NCI-H1105 treated with DMSO at 0.1 percent for 48 hours (cell line): ENCODE results near the gene WDR46.

Experiments
- DNase-seq: peaks from one replicate; lab custom pipeline; 2025; lab: John Stamatoyannopoulos, UW

Gene WDR46

GRCh38 chr6:33288921-33289783 lies at the start of gene WDR46, which contains the start of gene PFDN6:
Gene WDR46 (minus strand): TSS chr6:33289239. CDS start chr6:33289170, 69 bp downstream.
Gene PFDN6 (plus strand): TSS chr6:33289601. CDS start chr6:33289857, 256 bp downstream.
- DNase-seq: peak; percentile 89

DNA sequence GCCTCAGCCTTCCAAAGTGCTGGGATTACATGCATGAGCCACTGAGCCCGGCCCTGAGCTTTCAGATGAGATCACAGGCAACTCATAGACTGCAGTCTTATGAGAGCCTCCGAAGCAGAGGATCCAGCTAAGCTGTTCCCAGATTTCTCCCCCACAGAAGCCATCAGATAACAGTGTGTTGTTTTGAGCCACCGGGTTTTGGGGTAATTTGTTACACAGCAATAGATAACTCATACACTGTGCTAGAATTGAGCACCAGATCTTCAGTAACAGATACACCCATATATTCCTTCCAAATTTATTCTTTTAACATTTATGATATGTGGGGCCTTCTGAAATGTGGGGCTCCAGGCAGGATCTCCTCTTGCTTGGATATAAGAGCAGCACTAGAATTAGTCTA lies 47.5 kb upstream of the WDR46 start:
- DNase-seq: no peak

DNA sequence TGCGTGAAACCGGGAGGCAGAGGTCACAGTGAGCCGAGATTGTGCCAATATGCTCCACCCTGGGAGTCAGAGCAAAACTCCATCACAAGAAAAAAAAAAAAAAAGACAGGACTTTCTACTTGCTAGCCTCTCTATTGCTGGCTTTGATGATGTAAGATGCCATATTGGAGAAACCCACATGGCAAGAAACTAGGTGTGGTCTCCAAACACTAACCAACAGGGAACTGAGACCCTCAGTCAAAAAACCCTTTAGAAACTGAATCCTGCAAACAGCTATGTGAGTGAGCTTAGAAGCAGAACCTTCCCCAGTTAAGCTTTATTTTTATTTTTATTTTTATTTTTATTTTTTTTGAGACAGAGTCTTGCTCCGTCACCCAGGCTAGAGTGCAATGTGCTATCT lies 46.9 kb upstream of the WDR46 start:
- no peak for DNase-seq

- no peak for DNase-seq
Observed at GRCh38 chr6:33333666-33334065, 44.6 kb upstream of the WDR46 start.

GRCh38 chr6:33330736-33331135 lies 41.7 kb upstream of the WDR46 start:
- DNase-seq: no peak

DNA sequence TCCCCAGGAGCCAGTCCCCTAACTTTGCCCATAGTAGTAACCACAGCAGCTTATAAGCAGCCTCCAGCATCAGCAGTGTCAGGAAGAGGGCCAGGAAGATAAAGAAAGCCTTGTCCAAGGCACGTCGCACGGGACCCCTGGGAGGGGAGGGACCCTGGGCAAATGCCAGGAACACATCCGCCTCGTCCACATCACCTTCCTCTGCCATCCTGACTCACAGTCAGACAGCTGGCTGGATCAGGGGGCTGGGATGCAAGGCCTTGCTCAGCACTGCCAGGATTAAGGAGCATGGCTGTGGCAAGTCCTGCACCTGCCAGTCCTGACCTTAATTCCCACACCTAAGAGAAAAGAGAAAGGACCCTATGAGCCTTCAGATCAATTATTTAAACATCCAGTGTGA lies 40.0 kb upstream of the WDR46 start:
- no peak for DNase-seq

DNA sequence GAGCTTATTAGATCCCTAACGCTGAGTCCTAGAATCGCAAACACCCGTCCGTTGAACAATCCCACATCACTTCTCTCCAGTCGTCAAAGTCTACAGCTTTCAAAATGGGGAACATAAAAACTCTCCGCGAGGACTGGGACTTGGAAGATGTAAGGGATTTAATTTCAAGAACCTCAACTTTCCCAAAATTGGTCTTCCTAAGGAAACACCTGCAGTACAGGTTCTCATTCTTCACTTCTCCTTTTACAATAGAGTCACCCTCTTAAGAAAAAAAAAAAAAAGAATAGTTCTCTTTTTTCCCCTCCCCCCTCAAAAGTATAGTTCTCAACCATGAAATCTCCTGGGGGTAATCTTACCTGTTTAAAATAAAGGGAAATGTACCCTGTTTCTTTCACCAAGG lies 35.1 kb upstream of the WDR46 start:
- peak; percentile 55 for DNase-seq

GRCh38 chr6:33323623-33323948 lies 34.5 kb upstream of the WDR46 start:
- no peak for DNase-seq

GRCh38 chr6:33321227-33321626 lies 32.2 kb upstream of the WDR46 start:
- DNase-seq: no peak

GRCh38 chr6:33320315-33321181 lies 31.5 kb upstream of the WDR46 start:
- DNase-seq: no peak

DNA sequence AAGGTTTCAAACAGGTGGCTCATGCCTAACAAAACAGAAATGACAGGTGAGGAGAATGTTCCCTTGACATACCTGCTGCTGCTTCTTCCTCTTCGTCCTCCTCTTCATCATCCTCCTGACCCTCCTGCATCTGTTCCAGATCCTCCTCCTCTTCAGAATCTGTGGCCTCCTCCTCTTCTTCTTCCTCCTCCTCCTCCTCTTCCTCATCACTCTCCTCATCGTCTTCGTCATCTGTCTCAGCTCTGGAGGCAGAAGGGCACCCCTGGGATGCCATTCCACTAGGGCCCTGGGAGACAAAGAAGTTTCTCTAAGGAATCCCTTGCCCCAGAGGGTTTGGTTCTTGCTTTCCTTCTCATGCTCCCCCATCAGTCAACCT lies 30.9 kb upstream of the WDR46 start:
- DNase-seq: no peak

DNA sequence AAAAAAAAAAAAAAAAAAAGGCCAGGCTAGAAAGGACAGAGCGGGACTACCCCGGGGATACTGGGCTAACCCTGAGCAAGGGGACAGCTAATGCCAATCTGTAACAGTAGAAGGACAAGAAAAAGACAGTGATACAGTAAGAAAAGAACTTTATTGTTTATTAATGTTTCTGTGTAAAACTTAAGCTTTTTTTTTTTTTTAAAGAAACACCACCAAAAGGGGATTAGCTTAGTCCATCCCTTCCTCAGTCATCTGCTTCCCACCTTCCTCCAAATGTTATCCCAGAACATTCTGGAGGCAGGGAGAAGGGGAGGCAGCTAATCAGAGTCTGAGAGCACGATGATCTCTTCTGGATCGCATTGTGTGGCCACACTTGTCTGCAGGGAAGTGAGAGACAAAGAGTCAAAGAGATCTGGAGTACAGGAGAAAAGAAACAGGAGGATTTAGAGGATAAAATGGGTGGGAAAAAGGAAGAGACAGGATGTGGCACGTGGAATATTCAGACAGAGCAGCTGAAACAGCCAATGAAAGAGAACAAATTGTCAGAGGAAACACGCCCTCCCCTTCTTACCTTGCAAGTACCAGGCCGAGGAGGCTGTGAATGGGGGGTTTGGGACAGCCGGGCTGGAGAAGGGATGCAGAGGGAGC lies 29.5 kb upstream of the WDR46 start:
- DNase-seq: no peak

- DNase-seq: peak; percentile 98
Observed at GRCh38 chr6:33317669-33318425, 28.8 kb upstream of the WDR46 start, which contains the start of gene ZBTB22. Gene ZBTB22 (minus strand): TSS chr6:33317744. CDS start chr6:33316916, 828 bp downstream.

GRCh38 chr6:33317419-33317668 lies 28.3 kb upstream of the WDR46 start:
- DNase-seq: no peak

DNA sequence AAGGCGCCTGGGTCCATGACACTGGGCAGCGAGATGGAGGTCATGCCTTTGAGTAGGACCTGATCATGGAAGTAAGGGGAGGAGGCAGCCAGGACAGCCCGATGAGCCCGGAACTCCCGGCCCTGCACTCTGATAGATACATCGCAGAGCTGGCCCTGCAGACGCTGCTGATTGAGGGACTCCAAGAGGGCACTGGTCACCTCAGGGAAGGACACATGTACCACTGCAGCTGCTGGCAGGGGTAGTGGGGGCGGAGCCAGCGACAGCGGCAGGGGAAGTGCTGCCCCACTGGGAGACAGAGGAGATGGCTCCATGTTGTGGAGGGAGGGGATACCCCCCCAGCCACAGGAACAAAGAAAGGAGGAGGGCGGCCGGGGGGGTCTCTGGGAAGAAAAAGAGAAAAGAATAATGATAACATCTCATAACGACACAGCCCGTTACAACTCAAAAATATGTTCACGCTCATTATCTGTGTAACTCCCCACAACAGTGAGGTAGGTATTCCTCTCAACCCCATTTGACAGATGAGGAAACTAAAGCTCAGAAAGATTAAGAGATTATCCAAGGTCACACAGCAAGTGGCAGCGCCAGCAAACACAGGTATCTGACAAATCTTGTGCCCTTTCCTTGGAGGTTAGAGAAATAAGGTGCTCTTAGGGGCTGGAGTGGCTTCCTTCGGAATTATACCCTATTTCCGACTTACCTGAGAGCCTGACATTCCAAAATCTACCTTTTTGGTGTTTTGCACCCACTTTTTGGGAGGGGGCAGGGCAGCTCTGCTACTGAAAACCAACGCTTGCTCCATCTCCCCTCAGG lies 27.8 kb upstream of the WDR46 start:
- no peak for DNase-seq

- no peak for DNase-seq
Observed at GRCh38 chr6:33315793-33316602, 27.0 kb upstream of the WDR46 start.

DNA sequence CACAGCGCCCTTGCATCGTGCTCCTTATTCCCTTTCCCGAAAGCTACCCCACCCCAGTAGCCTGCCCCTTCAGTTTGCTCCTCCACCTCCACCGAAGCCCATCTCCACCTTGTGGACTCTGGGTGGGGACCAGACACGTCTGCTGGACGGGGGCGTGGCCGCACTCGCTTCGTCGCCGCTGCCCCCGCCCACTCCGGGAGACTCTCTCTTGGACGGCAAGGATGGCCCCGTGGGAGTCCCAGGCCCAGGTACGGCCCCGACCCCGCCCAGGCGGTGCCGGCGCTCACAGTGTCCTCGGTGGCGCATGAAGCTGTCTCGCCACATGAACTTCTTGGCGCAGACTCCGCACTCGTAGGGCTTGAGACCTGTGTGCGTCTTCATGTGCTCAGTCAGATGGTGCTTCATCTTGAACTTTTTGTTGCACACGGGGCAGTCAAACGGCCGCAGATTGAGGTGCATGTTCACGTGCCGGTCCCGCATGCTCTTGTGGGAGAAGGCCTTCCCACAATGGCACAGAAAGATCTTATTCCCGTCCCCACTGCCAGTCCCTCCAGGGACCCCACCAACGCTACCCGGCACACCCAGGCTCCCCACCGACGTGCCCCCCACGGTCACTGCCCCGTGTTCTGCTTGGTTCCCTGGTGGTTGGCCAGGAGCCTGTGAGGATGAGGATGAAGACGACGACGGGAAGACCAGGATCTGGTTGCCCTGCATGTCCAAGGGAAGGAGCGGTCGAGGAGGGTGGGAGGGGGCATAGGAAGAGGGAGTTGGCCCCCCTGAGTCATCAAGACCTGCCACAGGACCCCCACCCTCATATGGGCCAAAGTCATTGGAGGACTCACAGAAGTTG lies 26.1 kb upstream of the WDR46 start:
- DNase-seq: peak; percentile 22

- DNase-seq: peak; percentile 53
Observed at GRCh38 chr6:33314515-33314942, 25.5 kb upstream of the WDR46 start.
